ENCODE measurements around the gene NEUROD4. TPM values are rescaled to one million over a fixed set of nuclear protein-coding genes. Genes with fewer than 3 reads are reported as not detected.
A peak's percentile ranks its signal among the peaks of the same experiment; 100 is the strongest.

The NEUROD4 gene
- total RNA-seq, 3 donors from 2014 or later = not detected

GRCh38 chr12:55060470-55060869 is 40.7 kb downstream of the NEUROD4 start:
- H3K36me3 Mint-ChIP-seq (ENCODE audit: insufficient read depth) = no peaks in the 10 kb centered on the region
- DNase-seq (no peak), ATAC-seq (peak; percentile 96 to 99)
- H3K27me3 Mint-ChIP-seq (ENCODE audit: low read depth) = no peaks in the 10 kb centered on the region
- no peaks in the 10 kb centered on the region for H3K9me3 Mint-ChIP-seq
- no peak overlapping the region for H3K4me3 Mint-ChIP-seq
- H3K4me1 Mint-ChIP-seq (ENCODE audit: low read depth) = peaks cover 8% of the 10 kb centered on the region

GRCh38 chr12:55061024-55061423 is 41.2 kb downstream of the NEUROD4 start:
- H3K9me3 Mint-ChIP-seq = no peaks in the 10 kb centered on the region
- DNase-seq = no peak
- no peak overlapping the region for H3K4me3 Mint-ChIP-seq
- H3K27me3 Mint-ChIP-seq (ENCODE audit: low read depth) = no peaks in the 10 kb centered on the region
- peaks cover 8% of the 10 kb centered on the region for H3K4me1 Mint-ChIP-seq (ENCODE audit: low read depth)
- no peaks in the 10 kb centered on the region for H3K36me3 Mint-ChIP-seq (ENCODE audit: insufficient read depth)
- no peak for ATAC-seq

GRCh38 chr12:55063291-55063690 is 43.5 kb downstream of the NEUROD4 start:
- H3K4me3 Mint-ChIP-seq = no peak overlapping the region
- DNase-seq (no peak), ATAC-seq (no peak)
- no peaks in the 10 kb centered on the region for H3K27me3 Mint-ChIP-seq (ENCODE audit: low read depth)
- no peaks in the 10 kb centered on the region for H3K9me3 Mint-ChIP-seq
- no peaks in the 10 kb centered on the region for H3K36me3 Mint-ChIP-seq (ENCODE audit: insufficient read depth)
- H3K4me1 Mint-ChIP-seq (ENCODE audit: low read depth) = peaks cover 8% of the 10 kb centered on the region

- no peak for ATAC-seq
- H3K36me3 Mint-ChIP-seq (ENCODE audit: insufficient read depth) = no peaks in the 10 kb centered on the region
- H3K27me3 Mint-ChIP-seq (ENCODE audit: low read depth) = no peaks in the 10 kb centered on the region
- no peaks in the 10 kb centered on the region for H3K9me3 Mint-ChIP-seq
- H3K4me1 Mint-ChIP-seq (ENCODE audit: low read depth) = peaks cover 4% of the 10 kb centered on the region
- DNase-seq = no peak
- H3K4me3 Mint-ChIP-seq = no peak overlapping the region
Measured at GRCh38 chr12:55065535-55065934, 45.8 kb downstream of the NEUROD4 start.

DNA sequence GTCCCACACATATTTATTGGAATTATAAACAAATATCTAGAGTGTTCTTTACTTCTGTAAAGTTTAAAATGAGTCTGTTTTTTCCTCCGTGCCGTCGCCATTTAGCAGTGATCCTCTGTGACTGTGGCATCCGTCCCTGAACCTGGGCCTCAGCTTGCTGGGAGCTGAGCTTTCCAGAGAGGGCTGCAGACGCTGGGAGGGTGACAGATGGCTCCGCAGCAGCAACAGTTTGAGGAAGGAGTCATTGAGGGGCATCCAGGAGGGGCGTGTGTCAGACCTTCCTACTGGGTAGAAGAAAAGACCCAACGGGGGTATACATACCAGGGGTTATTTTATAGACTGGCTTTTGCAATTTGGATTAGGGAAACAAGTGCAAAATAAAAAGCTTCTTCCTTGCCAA is 47.9 kb downstream of the NEUROD4 start:
- ATAC-seq (no peak), DNase-seq (no peak)
- no peaks in the 10 kb centered on the region for H3K9me3 Mint-ChIP-seq
- H3K36me3 Mint-ChIP-seq (ENCODE audit: insufficient read depth) = no peaks in the 10 kb centered on the region
- H3K4me3 Mint-ChIP-seq = no peak overlapping the region
- no peaks in the 10 kb centered on the region for H3K4me1 Mint-ChIP-seq (ENCODE audit: low read depth)
- H3K27me3 Mint-ChIP-seq (ENCODE audit: low read depth) = no peaks in the 10 kb centered on the region

GRCh38 chr12:55068416-55069010 is 48.7 kb downstream of the NEUROD4 start:
- Mint-ChIP-seq H3K4me3 (no peak overlapping the region), H3K4me1 (ENCODE audit: low read depth) (peaks cover 2% of the 10 kb centered on the region), H3K36me3 (ENCODE audit: insufficient read depth) (no peaks in the 10 kb centered on the region), H3K27me3 (ENCODE audit: low read depth) (no peaks in the 10 kb centered on the region), H3K9me3 (no peaks in the 10 kb centered on the region)
- peak; percentile 53 to 63 for ATAC-seq
- no peak for DNase-seq

- DNase-seq = peak; percentile 76
- peaks cover 2% of the 10 kb centered on the region for H3K4me1 Mint-ChIP-seq (ENCODE audit: low read depth)
- no peaks in the 10 kb centered on the region for H3K9me3 Mint-ChIP-seq
- no peaks in the 10 kb centered on the region for H3K36me3 Mint-ChIP-seq (ENCODE audit: insufficient read depth)
- ATAC-seq = peak; percentile 83 to 87
- peaks cover 16% of the 10 kb centered on the region for H3K27me3 Mint-ChIP-seq (ENCODE audit: low read depth)
- no peak overlapping the region for H3K4me3 Mint-ChIP-seq
Measured at GRCh38 chr12:55072083-55072482, 52.3 kb downstream of the NEUROD4 start.

DNA sequence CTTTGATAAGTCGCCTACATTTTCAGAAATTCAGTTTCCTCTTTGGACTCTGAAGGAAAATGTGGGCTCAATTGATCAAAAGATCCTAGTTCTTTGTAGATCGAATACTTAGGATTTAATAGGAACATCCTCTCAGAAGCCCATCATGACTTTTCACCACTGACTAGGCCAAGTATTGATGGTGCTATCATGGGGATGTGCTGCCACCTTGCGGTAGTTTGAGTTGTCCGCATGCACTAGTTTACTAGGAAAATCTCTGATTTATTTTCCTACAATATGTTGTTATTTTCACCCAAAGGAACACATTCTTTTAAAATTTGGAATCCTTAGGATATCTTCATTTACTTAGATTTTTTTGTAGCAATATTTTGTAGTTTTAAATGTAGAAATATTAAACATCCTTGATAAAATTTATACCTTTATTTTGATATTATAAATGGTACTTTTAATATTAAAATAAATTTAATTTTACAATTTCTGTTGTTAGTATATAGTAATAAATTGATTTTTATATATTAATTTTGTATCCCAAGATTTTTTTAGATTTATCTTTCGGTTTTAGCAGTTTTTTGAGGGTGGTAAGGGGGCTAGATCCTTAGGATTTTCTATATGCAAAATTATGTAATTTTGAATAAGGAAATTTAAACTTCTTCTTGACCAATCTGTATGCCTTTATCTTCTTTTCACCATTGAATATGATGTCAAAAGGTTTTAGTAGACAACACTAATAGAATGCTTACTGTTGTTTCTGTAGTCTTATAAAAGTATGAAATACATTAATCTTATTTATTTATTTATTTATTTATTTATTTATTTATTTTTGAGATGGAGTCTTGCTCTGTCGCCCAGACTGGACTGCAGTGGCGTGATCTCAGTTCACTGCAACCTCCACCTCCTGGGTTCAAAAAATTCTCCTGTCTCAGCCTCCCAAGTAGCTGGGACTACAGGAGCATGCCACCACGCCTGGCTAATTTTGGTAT is 53.6 kb downstream of the NEUROD4 start:
- no peaks in the 10 kb centered on the region for H3K36me3 Mint-ChIP-seq (ENCODE audit: insufficient read depth)
- peaks cover 2% of the 10 kb centered on the region for H3K4me1 Mint-ChIP-seq (ENCODE audit: low read depth)
- DNase-seq (peak; percentile 81), ATAC-seq (peak; percentile 61 to 69)
- no peak overlapping the region for H3K4me3 Mint-ChIP-seq
- H3K27me3 Mint-ChIP-seq (ENCODE audit: low read depth) = peaks cover 20% of the 10 kb centered on the region
- no peaks in the 10 kb centered on the region for H3K9me3 Mint-ChIP-seq

GRCh38 chr12:55074806-55075205 is 55.0 kb downstream of the NEUROD4 start:
- Mint-ChIP-seq H3K36me3 (ENCODE audit: insufficient read depth) (no peaks in the 10 kb centered on the region), H3K27me3 (ENCODE audit: low read depth) (peaks cover 35% of the 10 kb centered on the region), H3K4me3 (no peak overlapping the region), H3K4me1 (ENCODE audit: low read depth) (peaks cover 2% of the 10 kb centered on the region), H3K9me3 (no peaks in the 10 kb centered on the region)
- ATAC-seq (no peak), DNase-seq (no peak)

Other genes starting within 250 kb of the NEUROD4 start
- gene MUCL1, start 165.5 kb upstream of the NEUROD4 start, total RNA-seq = 1 to 10 TPM in 1 of 3 donors, under 1 TPM in 1, not detected in 1; 0.63 to 1.2 TPM
- gene TESPA1, start 35.2 kb upstream of the NEUROD4 start, total RNA-seq = 100 to 1,000 TPM in 1 of 3 donors, 10 to 100 TPM in 2; 89.6 to 102 (median 94.8) TPM
- gene OR9K2, start 106.4 kb downstream of the NEUROD4 start, total RNA-seq = not detected
- gene OR10A7, start 201.1 kb downstream of the NEUROD4 start, total RNA-seq = not detected
- not detected for gene OR6C74, start 224.6 kb downstream of the NEUROD4 start, total RNA-seq